ENCODE measurements around the gene SEMA3A. TPM values are rescaled to one million over a fixed set of nuclear protein-coding genes. Genes with fewer than 3 reads are reported as not detected.
A peak's percentile ranks its signal among the peaks of the same experiment; 100 is the strongest.

SEMA3A gene
- total RNA-seq, 1 donor from 2014 or later = 134 TPM

DNA sequence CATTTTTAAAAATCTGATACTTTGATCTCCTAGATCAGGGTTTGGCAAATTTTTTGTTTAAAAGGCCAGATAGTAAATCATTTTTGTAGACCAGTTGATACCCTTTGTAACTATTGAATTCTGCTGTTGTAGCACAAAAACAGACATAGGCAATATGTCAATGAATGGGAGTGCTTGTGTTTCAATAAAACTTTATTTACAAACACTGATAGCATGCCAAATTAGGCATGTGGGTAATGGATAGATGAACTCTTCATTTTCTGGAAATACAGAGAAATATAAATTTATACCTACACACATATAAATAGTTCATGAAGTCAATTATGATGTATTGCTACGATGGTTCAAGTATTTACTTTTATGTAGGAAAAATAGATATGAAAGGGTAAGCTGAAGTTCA is 60.4 kb downstream of the SEMA3A start:
- Mint-ChIP-seq H3K4me3 (no peak overlapping the region), H3K4me1 (peaks cover 5% of the 10 kb centered on the region), H3K36me3 (peaks cover 12% of the 10 kb centered on the region), H3K27me3 (ENCODE audit: insufficient read depth, low read depth) (no peaks in the 10 kb centered on the region), H3K9me3 (no peaks in the 10 kb centered on the region), H3K27ac (no peak overlapping the region)
- no peaks in the 10 kb centered on the region for H3K9me3 ChIP-seq (ENCODE audit: low read depth)
- H3K27ac ChIP-seq = no peak overlapping the region
- peaks cover 36% of the 10 kb centered on the region for H3K79me2 ChIP-seq (ENCODE audit: low read depth)
- no peaks in the 10 kb centered on the region for H3K4me1 ChIP-seq
- no peak overlapping the region for H2AFZ ChIP-seq (replicated peaks)
- H3F3A ChIP-seq (ENCODE audit: low read depth) = no peaks in the 10 kb centered on the region
- H3K36me3 ChIP-seq = peaks cover 9% of the 10 kb centered on the region
- no peaks in the 10 kb centered on the region for H3K27me3 ChIP-seq
- H3K9ac ChIP-seq = no peak overlapping the region
- H3K4me3 ChIP-seq = no peak overlapping the region
- peaks cover 8% of the 10 kb centered on the region for H4K20me1 ChIP-seq (ENCODE audit: low read depth)
- no peak for DNase-seq (ENCODE audit: low spot score)
- H3K4me2 ChIP-seq = no peak overlapping the region
- TF ChIP-seq EZH2phosphoT487 (IDR thresholded peaks at IDR 0.05) = no peak
- TF ChIP-seq, protein P1, sequence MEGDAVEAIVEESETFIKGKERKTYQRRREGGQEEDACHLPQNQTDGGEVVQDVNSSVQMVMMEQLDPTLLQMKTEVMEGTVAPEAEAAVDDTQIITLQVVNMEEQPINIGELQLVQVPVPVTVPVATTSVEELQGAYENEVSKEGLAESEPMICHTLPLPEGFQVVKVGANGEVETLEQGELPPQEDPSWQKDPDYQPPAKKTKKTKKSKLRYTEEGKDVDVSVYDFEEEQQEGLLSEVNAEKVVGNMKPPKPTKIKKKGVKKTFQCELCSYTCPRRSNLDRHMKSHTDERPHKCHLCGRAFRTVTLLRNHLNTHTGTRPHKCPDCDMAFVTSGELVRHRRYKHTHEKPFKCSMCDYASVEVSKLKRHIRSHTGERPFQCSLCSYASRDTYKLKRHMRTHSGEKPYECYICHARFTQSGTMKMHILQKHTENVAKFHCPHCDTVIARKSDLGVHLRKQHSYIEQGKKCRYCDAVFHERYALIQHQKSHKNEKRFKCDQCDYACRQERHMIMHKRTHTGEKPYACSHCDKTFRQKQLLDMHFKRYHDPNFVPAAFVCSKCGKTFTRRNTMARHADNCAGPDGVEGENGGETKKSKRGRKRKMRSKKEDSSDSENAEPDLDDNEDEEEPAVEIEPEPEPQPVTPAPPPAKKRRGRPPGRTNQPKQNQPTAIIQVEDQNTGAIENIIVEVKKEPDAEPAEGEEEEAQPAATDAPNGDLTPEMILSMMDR (IDR thresholded peaks at IDR 0.05) = no peak
- TF ChIP-seq EZH2 (IDR thresholded peaks at IDR 0.05) = no peak

DNA sequence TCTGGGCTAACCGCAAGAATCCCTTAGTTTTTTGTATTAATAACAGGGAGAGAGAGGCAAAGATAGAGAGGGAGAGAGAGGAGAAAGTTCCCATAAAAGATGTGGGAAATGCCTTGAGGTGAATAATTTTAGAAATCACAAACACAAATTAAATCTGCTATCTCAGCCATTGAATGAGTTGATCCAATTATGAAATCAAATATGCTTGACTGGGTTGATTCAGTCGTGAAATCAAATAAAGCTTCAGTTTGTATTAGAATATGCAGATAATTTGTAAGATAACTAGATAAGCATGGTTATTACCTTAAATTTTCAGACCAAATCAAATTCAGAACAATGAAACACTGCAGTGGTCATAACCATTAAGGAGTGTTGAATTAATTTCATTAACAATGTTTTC is 68.9 kb downstream of the SEMA3A start:
- H3K27ac ChIP-seq = no peak overlapping the region
- peaks cover 10% of the 10 kb centered on the region for H3K36me3 ChIP-seq
- H2AFZ ChIP-seq (replicated peaks) = no peak overlapping the region
- H3K9me3 Mint-ChIP-seq = peaks cover 4% of the 10 kb centered on the region
- H4K20me1 ChIP-seq (ENCODE audit: low read depth) = no peaks in the 10 kb centered on the region
- peaks cover 15% of the 10 kb centered on the region for H3K36me3 Mint-ChIP-seq
- H3K4me3 ChIP-seq = no peak overlapping the region
- H3K4me1 Mint-ChIP-seq = peaks cover 14% of the 10 kb centered on the region
- H3K9ac ChIP-seq = no peak overlapping the region
- no peak overlapping the region for H3K4me3 Mint-ChIP-seq
- peaks cover 32% of the 10 kb centered on the region for H3F3A ChIP-seq (ENCODE audit: low read depth)
- H3K9me3 ChIP-seq (ENCODE audit: low read depth) = no peaks in the 10 kb centered on the region
- H3K27ac Mint-ChIP-seq = no peak overlapping the region
- H3K27me3 ChIP-seq = no peaks in the 10 kb centered on the region
- H3K4me2 ChIP-seq = no peak overlapping the region
- H3K27me3 Mint-ChIP-seq (ENCODE audit: insufficient read depth, low read depth) = no peaks in the 10 kb centered on the region
- H3K79me2 ChIP-seq (ENCODE audit: low read depth) = peaks cover 23% of the 10 kb centered on the region
- no peak for DNase-seq (ENCODE audit: low spot score)
- peaks cover 27% of the 10 kb centered on the region for H3K4me1 ChIP-seq
- TF ChIP-seq EZH2 (IDR thresholded peaks at IDR 0.05) = no peak
- TF ChIP-seq, protein P1 (IDR thresholded peaks at IDR 0.05) = no peak
- no peak for TF ChIP-seq EZH2phosphoT487 (IDR thresholded peaks at IDR 0.05)

DNA sequence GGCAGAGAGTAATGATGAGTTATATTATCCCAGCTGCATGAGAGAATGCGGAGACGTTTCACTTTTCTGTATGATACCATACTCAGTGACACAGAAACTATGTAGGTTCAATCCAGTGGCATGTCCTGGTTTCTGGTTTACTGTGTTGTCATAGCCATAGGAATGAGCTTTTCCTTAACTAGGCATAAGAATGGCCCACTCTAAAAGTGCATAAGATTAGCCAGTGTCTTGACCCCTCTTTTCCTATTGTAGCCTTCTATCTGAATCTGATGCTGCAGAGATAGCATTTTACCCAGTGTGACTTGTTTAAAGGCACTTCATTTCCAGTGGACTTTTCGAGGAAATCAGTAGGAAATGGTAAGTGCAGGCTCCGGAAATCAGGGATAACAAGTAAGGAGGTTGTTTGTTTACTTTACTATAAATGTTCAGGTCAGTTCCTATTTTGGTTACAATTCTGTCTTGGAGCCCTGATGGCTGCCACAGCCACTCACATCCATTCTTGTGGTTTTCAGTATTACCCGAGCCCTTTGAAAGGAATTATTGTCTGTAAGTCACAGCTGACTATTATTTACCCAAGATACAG is 70.5 kb downstream of the SEMA3A start:
- Mint-ChIP-seq H3K4me1 (peaks cover 14% of the 10 kb centered on the region), H3K36me3 (peaks cover 14% of the 10 kb centered on the region), H3K9me3 (peaks cover 4% of the 10 kb centered on the region), H3K27me3 (ENCODE audit: insufficient read depth, low read depth) (no peaks in the 10 kb centered on the region), H3K4me3 (no peak overlapping the region), H3K27ac (peak overlapping the region; percentile 47)
- Histone ChIP-seq H2AFZ (replicated peaks) (no peak overlapping the region), H3K27me3 (no peaks in the 10 kb centered on the region), H3K4me2 (peak overlapping the region; percentile 36), H3F3A (ENCODE audit: low read depth) (peaks cover 32% of the 10 kb centered on the region), H3K79me2 (ENCODE audit: low read depth) (peaks cover 30% of the 10 kb centered on the region), H3K4me3 (no peak overlapping the region), H3K9ac (no peak overlapping the region), H3K36me3 (peaks cover 10% of the 10 kb centered on the region), H4K20me1 (ENCODE audit: low read depth) (peaks cover 8% of the 10 kb centered on the region), H3K27ac (peak overlapping the region; percentile 75), H3K9me3 (ENCODE audit: low read depth) (no peaks in the 10 kb centered on the region), H3K4me1 (peaks cover 28% of the 10 kb centered on the region)
- TF ChIP-seq EZH2 (IDR thresholded peaks at IDR 0.05) (no peak), EZH2phosphoT487 (IDR thresholded peaks at IDR 0.05) (no peak)
- TF ChIP-seq, protein P1 (IDR thresholded peaks at IDR 0.05) = no peak
- DNase-seq (ENCODE audit: low spot score) = peak; percentile 28
